HG03108 (cell line): ENCODE measurements around the gene PLXND1.
"Not testable (repeated sequence)": the region's sequence is repeated elsewhere in the genome, so short reads cannot be mapped to it uniquely, and the experiment has no call there.

Source experiments
- ATAC-seq: cut with Tn5 transposase; IDR thresholded peaks from one replicate; pipeline ENCODE4 v1.9.1; 2021; ENCODE audit warnings: moderate library complexity; ENCODE audit not compliant: unreplicated experiment

The PLXND1 gene

GRCh38 chr3:129530251-129530791, 76.2 kb downstream of the PLXND1 start:
- no peak for ATAC-seq

- ATAC-seq: no peak
Observed at GRCh38 chr3:129529436-129530210, 76.9 kb downstream of the PLXND1 start.

- ATAC-seq: no peak
Observed at GRCh38 chr3:129528589-129529100, 77.8 kb downstream of the PLXND1 start, which contains the start of gene RHO. Gene RHO (plus strand): TSS chr3:129528639. CDS start chr3:129528734, 95 bp downstream.

GRCh38 chr3:129527262-129527661, 79.2 kb downstream of the PLXND1 start:
- no peak for ATAC-seq

- peak; percentile 91 for ATAC-seq
Observed at GRCh38 chr3:129526121-129526900, 80.2 kb downstream of the PLXND1 start.

- no peak for ATAC-seq
Observed at GRCh38 chr3:129525341-129525968, 81.0 kb downstream of the PLXND1 start.

GRCh38 chr3:129524081-129524480, 82.4 kb downstream of the PLXND1 start:
- ATAC-seq: no peak

- ATAC-seq: no peak
Observed at GRCh38 chr3:129522953-129523352, 83.5 kb downstream of the PLXND1 start.

- ATAC-seq: no peak
Observed at GRCh38 chr3:129521611-129522010, 84.9 kb downstream of the PLXND1 start.

- no peak for ATAC-seq
Observed at GRCh38 chr3:129520960-129521359, 85.5 kb downstream of the PLXND1 start.

- ATAC-seq: no peak
Observed at GRCh38 chr3:129519896-129520715, 86.4 kb downstream of the PLXND1 start.

GRCh38 chr3:129519449-129519848, 87.0 kb downstream of the PLXND1 start:
- no peak for ATAC-seq

GRCh38 chr3:129518581-129518980, 87.9 kb downstream of the PLXND1 start:
- ATAC-seq: no peak

- no peak for ATAC-seq
Observed at GRCh38 chr3:129518038-129518561, 88.4 kb downstream of the PLXND1 start.

GRCh38 chr3:129517516-129517915, 89.0 kb downstream of the PLXND1 start:
- no peak for ATAC-seq

GRCh38 chr3:129515821-129516432, 90.5 kb downstream of the PLXND1 start:
- ATAC-seq: not testable (repeated sequence)

- ATAC-seq: not testable (repeated sequence)
Observed at GRCh38 chr3:129515108-129515820, 91.2 kb downstream of the PLXND1 start.

GRCh38 chr3:129514563-129514962, 91.9 kb downstream of the PLXND1 start:
- no peak for ATAC-seq

GRCh38 chr3:129514110-129514509, 92.4 kb downstream of the PLXND1 start:
- ATAC-seq: no peak
